ENCODE measurements around the gene SLC46A2.

SLC46A2 gene

GRCh38 chr9:112849363-112849922 is 41.2 kb downstream of the SLC46A2 start:
- TF ChIP-seq, protein P1, sequence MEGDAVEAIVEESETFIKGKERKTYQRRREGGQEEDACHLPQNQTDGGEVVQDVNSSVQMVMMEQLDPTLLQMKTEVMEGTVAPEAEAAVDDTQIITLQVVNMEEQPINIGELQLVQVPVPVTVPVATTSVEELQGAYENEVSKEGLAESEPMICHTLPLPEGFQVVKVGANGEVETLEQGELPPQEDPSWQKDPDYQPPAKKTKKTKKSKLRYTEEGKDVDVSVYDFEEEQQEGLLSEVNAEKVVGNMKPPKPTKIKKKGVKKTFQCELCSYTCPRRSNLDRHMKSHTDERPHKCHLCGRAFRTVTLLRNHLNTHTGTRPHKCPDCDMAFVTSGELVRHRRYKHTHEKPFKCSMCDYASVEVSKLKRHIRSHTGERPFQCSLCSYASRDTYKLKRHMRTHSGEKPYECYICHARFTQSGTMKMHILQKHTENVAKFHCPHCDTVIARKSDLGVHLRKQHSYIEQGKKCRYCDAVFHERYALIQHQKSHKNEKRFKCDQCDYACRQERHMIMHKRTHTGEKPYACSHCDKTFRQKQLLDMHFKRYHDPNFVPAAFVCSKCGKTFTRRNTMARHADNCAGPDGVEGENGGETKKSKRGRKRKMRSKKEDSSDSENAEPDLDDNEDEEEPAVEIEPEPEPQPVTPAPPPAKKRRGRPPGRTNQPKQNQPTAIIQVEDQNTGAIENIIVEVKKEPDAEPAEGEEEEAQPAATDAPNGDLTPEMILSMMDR (conservative IDR thresholded peaks at IDR 0.05; ENCODE audit: low read depth, low read length): no peak
- H3K4me2 ChIP-seq: no peak overlapping the region
- H3K9ac ChIP-seq: no peak overlapping the region
- no peaks in the 10 kb centered on the region for H3K4me1 ChIP-seq (ENCODE audit: low read depth, poor library complexity, severe bottlenecking)
- no peak overlapping the region for H2AFZ ChIP-seq (ENCODE audit: low read depth)
- no peaks in the 10 kb centered on the region for H3K79me2 ChIP-seq (ENCODE audit: insufficient read depth, low read depth)
- no peaks in the 10 kb centered on the region for H3K27me3 ChIP-seq (ENCODE audit: insufficient read depth, low read depth)
- no peaks in the 10 kb centered on the region for H3K36me3 ChIP-seq (ENCODE audit: insufficient read depth)
- H3K27ac ChIP-seq: no peak overlapping the region
- H4K20me1 ChIP-seq (ENCODE audit: insufficient read depth): no peaks in the 10 kb centered on the region
- H3K4me3 ChIP-seq (IDR thresholded peaks at IDR 0.05; ENCODE audit: insufficient read depth, low read depth, low read length): no peak overlapping the region

- Histone ChIP-seq H2AFZ (ENCODE audit: low read depth) (no peak overlapping the region), H3K36me3 (ENCODE audit: insufficient read depth) (no peaks in the 10 kb centered on the region), H4K20me1 (ENCODE audit: insufficient read depth) (no peaks in the 10 kb centered on the region), H3K4me3 (IDR thresholded peaks at IDR 0.05; ENCODE audit: insufficient read depth, low read depth, low read length) (no peak overlapping the region), H3K4me1 (ENCODE audit: low read depth, poor library complexity, severe bottlenecking) (no peaks in the 10 kb centered on the region), H3K27ac (no peak overlapping the region), H3K27me3 (ENCODE audit: insufficient read depth, low read depth) (no peaks in the 10 kb centered on the region), H3K4me2 (no peak overlapping the region), H3K9ac (no peak overlapping the region), H3K79me2 (ENCODE audit: insufficient read depth, low read depth) (no peaks in the 10 kb centered on the region)
- TF ChIP-seq, protein P1 (conservative IDR thresholded peaks at IDR 0.05; ENCODE audit: low read depth, low read length): no peak
These were observed 42.1 kb downstream of the SLC46A2 start for GRCh38 chr9:112848316-112849151.

DNA sequence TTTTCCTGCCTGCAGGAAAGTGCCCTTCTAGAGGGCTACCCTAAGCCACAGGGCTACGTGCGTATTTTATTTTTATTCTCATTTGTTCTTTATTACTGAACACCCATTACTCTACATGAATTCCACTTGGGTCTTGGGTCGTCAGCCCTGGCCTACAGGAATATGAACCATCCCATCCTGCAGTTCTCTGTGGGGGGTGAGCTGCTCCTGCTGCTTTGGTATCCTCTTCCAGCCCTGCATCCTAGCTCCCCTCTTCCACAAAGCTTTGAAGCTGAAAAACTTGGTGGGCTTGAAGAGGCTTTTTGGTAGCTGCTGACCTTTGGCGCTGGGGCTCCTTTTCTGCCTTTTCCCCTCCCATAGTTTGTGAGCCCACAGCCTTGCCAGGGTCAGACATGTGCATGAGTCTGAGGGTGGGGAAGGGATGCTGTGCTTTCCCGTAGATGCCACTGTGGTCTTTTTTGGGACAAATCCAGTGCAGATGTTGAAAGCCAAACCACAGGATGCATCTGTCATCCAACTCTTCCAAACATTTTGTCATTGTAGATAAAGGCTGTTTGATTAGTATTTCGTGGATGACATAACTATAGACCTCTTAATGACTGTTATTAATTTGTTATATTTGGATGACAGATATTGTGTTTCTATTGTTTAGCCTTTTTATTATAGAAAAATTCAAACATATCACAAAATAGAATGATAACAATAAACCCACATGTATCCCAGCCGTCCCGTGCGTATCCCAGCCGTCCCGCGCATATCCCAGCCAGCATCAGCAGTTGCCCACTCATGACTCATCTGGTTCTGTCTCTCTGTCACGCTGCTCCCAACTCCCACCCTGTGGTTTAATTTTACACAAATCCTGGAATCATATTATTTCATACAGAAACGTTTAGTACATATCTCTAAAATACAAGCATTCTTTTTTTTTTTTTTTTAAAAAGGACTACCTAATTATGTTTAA is 43.9 kb downstream of the SLC46A2 start:
- no peak overlapping the region for H3K4me2 ChIP-seq
- H3K4me1 ChIP-seq (ENCODE audit: low read depth, poor library complexity, severe bottlenecking): no peaks in the 10 kb centered on the region
- TF ChIP-seq, protein P1 (conservative IDR thresholded peaks at IDR 0.05; ENCODE audit: low read depth, low read length): no peak
- no peak overlapping the region for H3K4me3 ChIP-seq (IDR thresholded peaks at IDR 0.05; ENCODE audit: insufficient read depth, low read depth, low read length)
- no peak overlapping the region for H3K9ac ChIP-seq
- no peaks in the 10 kb centered on the region for H3K36me3 ChIP-seq (ENCODE audit: insufficient read depth)
- no peak overlapping the region for H2AFZ ChIP-seq (ENCODE audit: low read depth)
- H3K27me3 ChIP-seq (ENCODE audit: insufficient read depth, low read depth): no peaks in the 10 kb centered on the region
- H3K79me2 ChIP-seq (ENCODE audit: insufficient read depth, low read depth): no peaks in the 10 kb centered on the region
- no peaks in the 10 kb centered on the region for H4K20me1 ChIP-seq (ENCODE audit: insufficient read depth)
- H3K27ac ChIP-seq: no peak overlapping the region

DNA sequence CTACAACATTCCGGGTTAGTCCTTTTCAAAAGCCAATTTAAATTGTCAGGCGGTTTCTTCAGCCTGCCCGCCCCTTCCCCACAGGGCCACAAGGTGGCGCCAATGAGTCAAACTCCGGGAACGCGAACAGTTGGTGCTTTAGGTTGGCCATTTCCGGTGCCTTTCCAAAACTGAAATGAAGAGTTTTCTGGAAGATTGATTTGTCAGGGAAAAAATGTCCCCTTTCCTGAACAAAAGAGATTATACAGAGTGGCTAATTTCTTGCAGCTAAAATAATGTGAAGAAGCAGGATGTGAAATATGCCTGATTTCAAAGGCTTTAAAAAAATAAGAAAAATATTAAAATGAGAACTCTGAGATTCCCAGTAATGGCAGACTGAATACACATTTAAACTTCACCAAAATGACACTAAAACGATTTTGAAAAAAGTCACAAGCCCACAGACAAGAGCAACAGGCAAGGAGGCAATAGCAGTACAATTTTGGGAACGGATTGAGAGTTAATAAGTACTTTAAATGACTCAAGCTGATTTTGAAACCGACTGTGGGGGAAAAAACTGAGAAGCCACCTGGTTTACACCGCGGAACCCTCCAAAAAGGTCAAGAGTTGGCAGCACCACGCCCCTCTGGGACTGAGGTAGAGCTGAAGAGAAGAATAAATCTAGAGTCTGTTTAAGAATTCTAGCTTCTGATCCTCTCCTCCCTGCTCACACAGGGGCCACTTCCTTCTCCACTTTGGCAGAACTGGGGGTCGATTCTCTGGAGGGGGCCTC is 45.7 kb downstream of the SLC46A2 start:
- Histone ChIP-seq H4K20me1 (ENCODE audit: insufficient read depth) (no peaks in the 10 kb centered on the region), H3K4me2 (no peak overlapping the region), H3K79me2 (ENCODE audit: insufficient read depth, low read depth) (no peaks in the 10 kb centered on the region), H3K9ac (no peak overlapping the region), H3K36me3 (ENCODE audit: insufficient read depth) (no peaks in the 10 kb centered on the region), H3K27ac (no peak overlapping the region), H3K27me3 (ENCODE audit: insufficient read depth, low read depth) (no peaks in the 10 kb centered on the region), H3K4me1 (ENCODE audit: low read depth, poor library complexity, severe bottlenecking) (no peaks in the 10 kb centered on the region), H3K4me3 (IDR thresholded peaks at IDR 0.05; ENCODE audit: insufficient read depth, low read depth, low read length) (no peak overlapping the region), H2AFZ (ENCODE audit: low read depth) (no peak overlapping the region)
- TF ChIP-seq, protein P1 (conservative IDR thresholded peaks at IDR 0.05; ENCODE audit: low read depth, low read length): peak; percentile 94
